ENCODE results near the gene GFI1B. TPM values are rescaled to one million over a fixed set of nuclear protein-coding genes. Genes with fewer than 3 reads are reported as not detected.

GFI1B gene
- total and polyA plus RNA-seq, 2 of the 4 experiments (the other 2 are of a cell fraction), result 0.02 TPM; not detected in 1

GRCh38 chr9:132961002-132961401, 17.5 kb upstream of the GFI1B start:
- Histone ChIP-seq H3K56ac (ENCODE audit: extremely low read depth, insufficient read depth, low read length) (no peak overlapping the region), H2AK5ac (ENCODE audit: low read depth, low read length) (no peak overlapping the region), H2BK20ac (ENCODE audit: low read depth, low read length) (no peak overlapping the region), H3K9me3 (ENCODE audit: control insufficient read depth, insufficient read depth, low read length) (no peaks in the 10 kb centered on the region; the same call in 1 of the 2 replicates), H3K27ac (ENCODE audit: insufficient read depth, low read length) (no peak overlapping the region), H3K9me1 (ENCODE audit: insufficient read depth, low read length) (no peaks in the 10 kb centered on the region), H4K20me1 (ENCODE audit: insufficient read depth, low read length) (no peaks in the 10 kb centered on the region), H4K5ac (ENCODE audit: low read depth, low read length) (no peak overlapping the region), H3K4me3 (ENCODE audit: insufficient read depth, low read depth, low read length) (no peak overlapping the region), H3K27me3 (ENCODE audit: control insufficient read depth, insufficient read depth, low read length) (peaks cover 17% of the 10 kb centered on the region), H3K4me2 (ENCODE audit: low read depth, low read length) (no peak overlapping the region), H2BK5ac (ENCODE audit: low read depth, low read length, poor library complexity, severe bottlenecking) (no peak overlapping the region), H2AK9ac (replicated peaks; ENCODE audit: low read depth, low read length, poor library complexity) (no peak overlapping the region), H2BK15ac (ENCODE audit: low read depth, low read length) (no peak overlapping the region), H3K14ac (replicated peaks; ENCODE audit: low read depth, low read length) (no peak overlapping the region), H3K4ac (ENCODE audit: low read depth, low read length) (no peak overlapping the region), H3K4me1 (ENCODE audit: control insufficient read depth, insufficient read depth, low read length) (no peaks in the 10 kb centered on the region), H2BK120ac (ENCODE audit: low read depth, low read length) (no peak overlapping the region), H3K23ac (ENCODE audit: low read depth, low read length) (no peak overlapping the region), H3K18ac (ENCODE audit: low read depth, low read length) (no peak overlapping the region), H4K91ac (ENCODE audit: insufficient read depth, low read depth, low read length) (no peak overlapping the region), H3K9ac (ENCODE audit: low read depth, low read length) (no peak overlapping the region), H2AFZ (replicated peaks; ENCODE audit: low read length, poor library complexity) (no peak overlapping the region), H4K8ac (ENCODE audit: low read depth in 2 of 2, low read length in 2 of 2) (no peak overlapping the region), H3K79me1 (ENCODE audit: low read depth in 1 of 2, low read length in 2 of 2) (no peaks in the 10 kb centered on the region), H3K36me3 (ENCODE audit: control insufficient read depth, insufficient read depth, low read length) (no peaks in the 10 kb centered on the region)
- no peak for ATAC-seq (ENCODE audit: low read depth)
- no peak for TF ChIP-seq RCOR1 (IDR thresholded peaks at IDR 0.05; ENCODE audit: insufficient replicate concordance, low read length)
- no peak for TF ChIP-seq USF2 (IDR thresholded peaks at IDR 0.05; ENCODE audit: low read depth, low read length)
- TF ChIP-seq POLR2A (IDR thresholded peaks at IDR 0.05; ENCODE audit: low read depth, low read length), result no peak
- no peak for TF ChIP-seq NFE2L2 (IDR thresholded peaks at IDR 0.05; ENCODE audit: low read depth, low read length)
- no peak for TF ChIP-seq SMC3 (IDR thresholded peaks at IDR 0.05; ENCODE audit: low read depth, low read length)
- POLR2A ChIA-PET (ENCODE audit: unreplicated experiment), result no interaction called here
- in situ Hi-C loops (cut with MboI; ENCODE audit: low sequenced_read_pairs) (no loop called here), dilution Hi-C loops (cut with HindIII; ENCODE audit: low sequenced_read_pairs, unreplicated experiment) (no loop called here), intact Hi-C loops (cut with micrococcal nuclease) (no loop called here)
- no peak for DNase-seq
- no TSS peak for BruUV-seq (replicated peaks)
- no CpG with 5 or more reads among the region's 6 CpGs for WGBS, 2 experiments (ENCODE audit: extremely low coverage in 2 of 2, insufficient read length in 1 of 2)
- CTCF ChIA-PET, result no interaction called here

Data from IMR-90 (cell line).